HG02588 (cell line): ENCODE data around the gene AATK.
"Not testable (repeated sequence)": the region's sequence is repeated elsewhere in the genome, so short reads cannot be mapped to it uniquely, and the experiment has no call there.

Source experiments
- ATAC-seq: cut with Tn5 transposase; IDR thresholded peaks from one replicate; pipeline ENCODE4 v1.9.1; 2021; ENCODE audit warnings: mild to moderate bottlenecking, moderate library complexity; ENCODE audit not compliant: unreplicated experiment

Gene AATK

DNA sequence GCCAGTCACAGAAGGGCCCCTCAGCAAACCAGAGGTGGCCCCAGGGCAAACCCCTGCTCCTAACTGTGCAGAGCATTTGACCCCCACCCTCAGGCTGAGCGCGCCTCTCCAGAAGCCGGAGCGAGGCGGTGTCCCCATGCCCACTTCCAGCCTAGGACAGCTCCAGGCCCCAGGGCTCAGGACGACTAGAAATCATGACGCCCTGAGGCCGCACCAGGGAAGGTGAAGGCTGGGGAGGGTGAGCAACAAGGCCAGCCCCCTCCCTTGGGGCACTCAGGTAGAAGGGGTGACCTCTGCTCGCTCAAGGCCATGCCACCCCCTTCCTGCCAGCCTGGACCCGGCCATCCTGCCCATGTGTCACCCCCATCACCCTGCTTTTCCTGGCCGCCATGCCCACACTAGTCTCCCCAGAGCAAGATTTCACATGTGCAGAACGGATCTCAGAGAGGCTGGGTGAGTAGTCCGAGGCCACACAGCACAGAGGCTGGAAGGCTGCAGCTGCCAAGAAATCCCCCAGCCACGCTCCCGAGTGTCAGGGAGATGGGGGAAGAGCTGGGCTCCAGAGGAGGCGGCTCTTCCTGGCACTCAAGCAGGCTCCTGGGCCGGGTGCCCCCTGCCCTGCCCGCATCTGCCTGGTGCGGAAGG lies 2.8 kb downstream of the AATK start:
- ATAC-seq: no peak

DNA sequence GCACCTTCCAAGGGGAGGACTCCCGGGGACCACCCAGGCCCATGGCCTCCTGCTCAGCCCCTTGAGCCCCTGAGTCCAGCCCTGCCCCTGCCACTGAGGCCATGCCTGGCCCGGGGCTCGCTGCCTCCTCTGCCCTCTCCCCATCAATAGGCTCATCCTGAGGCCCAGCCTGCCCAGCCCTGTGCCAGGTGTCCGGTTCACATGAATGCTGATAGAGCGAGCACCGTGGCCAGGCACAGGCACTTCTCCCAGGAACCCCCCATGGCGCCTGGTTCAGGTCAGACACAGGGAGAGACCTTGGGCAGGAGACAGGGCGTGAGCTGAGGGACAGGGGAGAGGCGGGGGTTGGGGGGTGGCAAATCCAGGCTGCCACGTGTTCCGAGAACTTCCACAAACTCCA lies 3.5 kb downstream of the AATK start:
- no peak for ATAC-seq

DNA sequence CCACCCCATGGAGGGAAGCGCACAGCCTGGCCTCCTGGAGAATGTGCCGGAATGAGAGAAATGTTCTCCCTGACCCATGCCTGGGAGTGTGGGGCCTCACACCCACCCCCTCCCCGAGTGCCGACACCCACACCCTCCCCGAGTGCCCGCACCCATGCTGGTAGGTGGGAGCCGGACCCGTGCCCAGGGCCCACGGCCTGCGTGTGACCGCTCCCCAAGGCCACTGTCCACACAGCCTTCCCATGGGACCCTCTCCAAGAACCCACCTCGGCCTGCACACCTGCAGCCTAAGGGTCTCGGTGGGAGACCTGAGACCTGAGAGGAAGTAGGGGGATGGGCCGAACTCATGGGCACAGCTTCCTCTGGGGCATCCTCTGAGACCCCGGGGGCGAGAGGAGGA lies 4.0 kb downstream of the AATK start:
- no peak for ATAC-seq

DNA sequence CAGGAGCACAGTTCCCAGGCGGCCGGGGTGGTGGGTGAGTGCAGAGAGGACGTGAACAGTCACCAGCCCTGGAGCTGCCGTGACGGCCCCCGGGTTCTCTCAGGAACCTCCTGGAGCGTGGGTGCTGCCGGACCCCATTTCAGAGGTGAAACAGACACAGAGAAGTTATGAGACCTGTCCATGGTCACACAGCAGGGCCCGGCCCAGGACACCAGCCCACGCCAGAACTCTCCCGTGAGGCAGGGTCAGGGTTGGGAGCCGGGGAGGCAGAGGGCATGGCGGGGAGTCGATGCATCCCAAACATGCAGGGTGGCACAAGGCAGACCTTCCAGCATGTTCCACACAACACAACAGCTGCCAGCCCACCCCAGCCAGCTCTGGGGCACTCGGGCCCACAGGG lies 4.5 kb downstream of the AATK start:
- ATAC-seq: no peak

DNA sequence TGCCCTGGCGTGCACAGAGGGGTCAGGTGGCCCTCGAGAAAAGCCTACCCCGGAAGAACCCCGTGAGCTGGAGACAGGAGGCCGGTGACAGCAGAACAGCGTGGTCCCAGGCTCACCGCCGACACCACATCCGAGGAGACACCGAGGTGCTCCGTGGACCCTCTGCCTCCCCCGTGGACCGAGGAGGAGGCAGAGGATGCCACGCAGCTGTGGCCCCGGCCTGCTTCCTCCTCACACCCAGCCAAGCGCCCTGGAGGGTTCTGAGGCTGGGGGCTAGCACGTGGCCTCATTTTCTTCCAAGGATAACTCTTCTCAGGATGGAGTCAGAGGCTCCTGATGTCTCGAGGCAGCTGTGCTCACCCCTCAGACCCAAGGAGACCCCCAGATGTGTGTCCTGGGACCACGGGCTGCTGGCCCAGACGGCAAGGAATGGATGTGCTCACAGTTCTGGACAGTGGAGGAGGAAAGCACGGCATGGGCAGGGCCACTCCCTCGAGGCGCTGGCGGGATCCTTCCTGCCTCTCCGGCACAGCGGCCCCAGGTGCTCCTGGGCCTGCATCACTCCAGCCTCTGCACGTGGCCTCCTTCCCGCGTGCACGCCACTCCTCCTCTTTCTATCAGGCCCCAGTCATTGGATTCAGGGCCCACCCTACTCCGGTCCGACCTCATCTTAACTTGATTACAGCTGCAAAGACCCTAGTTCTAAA lies 5.1 kb downstream of the AATK start:
- ATAC-seq: no peak

DNA sequence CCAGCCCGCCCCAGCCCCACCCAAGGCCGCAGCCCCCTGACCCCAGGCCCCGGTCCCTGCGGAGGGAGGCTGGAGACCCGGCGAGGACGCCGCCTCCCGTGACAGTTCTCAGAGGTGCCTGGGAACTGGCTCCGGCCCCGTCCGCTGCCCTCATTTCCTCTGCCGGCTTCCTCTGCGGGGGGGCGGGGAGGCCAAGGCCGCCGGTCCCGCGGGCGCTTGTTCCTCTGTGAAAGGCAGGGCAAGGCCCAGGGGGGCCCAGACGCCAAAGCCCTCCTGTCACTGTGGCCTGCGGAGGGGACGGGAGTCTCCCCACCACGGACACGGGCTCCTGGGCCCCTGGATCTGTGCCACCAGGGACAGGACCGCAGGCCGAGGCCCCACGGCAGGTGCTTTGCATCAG lies 5.7 kb downstream of the AATK start:
- ATAC-seq: no peak

DNA sequence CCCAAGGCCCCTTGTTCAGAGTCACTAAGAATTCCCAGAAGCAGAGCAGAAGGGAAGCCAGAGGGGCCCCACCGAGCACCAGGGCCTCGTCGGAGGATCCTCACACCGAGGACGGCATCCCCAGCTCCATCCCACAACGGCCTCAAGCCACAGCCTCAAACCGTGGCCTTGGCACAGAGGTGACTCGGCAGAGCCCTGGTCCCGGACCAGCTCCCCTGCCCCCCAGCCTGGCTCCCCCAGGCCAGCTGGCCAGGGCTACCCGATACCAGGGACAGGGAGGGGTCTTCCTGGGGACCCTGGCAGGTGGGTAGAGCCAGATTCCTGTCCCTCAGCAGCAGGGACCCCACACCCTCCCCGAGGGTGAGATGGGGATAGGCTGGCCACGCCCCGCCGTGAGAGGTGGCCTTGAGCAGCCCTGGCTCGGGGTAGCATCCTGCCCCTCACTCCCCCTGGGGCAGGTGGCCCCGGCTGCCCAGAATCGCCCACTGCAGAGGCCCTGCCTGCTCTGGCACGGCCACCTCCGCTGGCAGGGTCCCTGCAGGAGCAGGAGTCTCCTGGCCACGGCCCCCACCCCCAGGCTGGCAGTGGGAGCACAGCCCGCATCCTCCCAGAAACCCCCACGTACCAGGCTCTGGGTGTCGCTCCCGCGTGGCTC lies 6.3 kb downstream of the AATK start:
- ATAC-seq: no peak

DNA sequence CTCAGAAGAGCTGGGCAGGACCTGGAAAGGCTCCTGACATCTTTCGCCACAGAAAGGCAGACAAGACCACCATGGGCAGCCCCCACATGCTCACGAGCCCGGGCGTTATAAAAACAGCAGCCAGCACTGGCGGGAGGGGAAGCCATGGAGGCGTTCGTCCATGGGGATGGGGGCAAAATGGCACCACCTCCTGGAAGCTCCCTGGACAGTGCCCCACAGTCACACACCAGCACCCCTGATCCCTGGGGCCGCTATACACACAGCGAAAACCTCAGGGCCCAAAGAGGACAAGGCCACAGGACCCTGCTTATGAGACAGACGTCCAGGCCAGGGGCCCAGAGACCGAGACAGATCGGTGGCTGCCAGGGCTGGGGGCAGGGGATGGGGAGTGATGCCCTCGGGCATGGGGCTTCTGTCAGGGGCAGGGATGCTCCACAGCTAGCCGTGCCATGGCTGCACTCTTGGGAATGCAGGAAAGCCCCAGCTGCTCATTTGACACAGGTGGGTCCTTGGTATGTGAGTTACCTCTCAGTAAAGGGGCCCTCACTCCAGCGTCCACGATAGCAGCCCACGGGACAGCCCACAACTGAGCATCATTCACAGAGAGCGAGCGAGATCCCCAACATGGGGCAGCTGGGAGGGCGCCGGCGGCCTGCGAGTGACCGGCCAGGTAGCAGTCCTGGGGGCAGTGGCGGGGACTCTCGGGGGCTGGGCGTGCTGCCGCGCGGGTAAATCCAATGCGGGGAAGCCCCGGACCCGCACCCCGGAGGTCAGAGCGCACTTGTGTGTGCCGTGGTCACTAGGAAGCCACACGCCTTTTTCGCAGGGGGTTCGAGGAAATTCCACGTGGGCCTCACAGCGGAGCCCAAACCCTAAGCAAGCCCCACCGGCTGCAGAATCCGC lies 7.1 kb downstream of the AATK start:
- no peak for ATAC-seq

DNA sequence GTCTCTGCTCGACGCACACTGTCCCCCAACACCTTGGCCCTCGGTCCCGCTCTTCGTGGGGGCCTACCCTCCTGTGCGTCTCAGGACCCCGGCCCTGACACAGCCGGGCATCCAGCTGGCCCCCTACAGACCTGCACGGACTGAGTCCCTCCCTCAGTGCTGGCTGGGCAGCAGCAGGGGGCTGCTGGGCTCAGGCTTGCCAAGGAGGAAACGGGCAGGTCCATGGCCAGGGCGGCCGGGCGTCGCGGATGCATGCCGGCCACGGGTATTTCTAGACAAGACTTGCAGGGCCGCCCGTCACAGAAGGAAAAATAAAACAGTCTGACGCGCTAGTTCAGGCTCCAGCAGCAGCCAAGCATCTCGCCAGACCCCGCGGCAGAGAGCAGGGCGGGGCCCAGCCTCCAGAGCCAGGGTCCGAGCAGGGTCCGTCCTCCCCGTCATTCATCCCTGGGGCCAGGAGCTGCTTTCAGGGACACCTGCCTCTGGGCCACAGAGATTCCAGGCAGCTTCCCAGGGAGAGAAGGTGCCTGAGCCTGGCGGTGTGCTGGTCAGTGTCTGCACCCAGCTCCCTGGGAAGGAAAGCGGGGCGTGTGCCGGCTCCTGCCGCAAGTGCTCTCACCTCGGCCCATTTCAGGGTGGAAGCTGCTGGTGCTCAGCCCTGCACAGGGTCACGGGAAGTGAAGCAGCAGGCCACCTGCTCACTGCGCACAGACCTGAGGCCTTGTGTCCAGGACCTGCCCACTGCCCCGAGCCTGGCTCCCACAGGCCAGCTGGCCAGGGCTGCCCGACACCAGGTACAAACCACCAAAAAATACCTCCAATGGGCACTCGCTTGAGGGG lies 8.0 kb downstream of the AATK start:
- ATAC-seq: no peak

DNA sequence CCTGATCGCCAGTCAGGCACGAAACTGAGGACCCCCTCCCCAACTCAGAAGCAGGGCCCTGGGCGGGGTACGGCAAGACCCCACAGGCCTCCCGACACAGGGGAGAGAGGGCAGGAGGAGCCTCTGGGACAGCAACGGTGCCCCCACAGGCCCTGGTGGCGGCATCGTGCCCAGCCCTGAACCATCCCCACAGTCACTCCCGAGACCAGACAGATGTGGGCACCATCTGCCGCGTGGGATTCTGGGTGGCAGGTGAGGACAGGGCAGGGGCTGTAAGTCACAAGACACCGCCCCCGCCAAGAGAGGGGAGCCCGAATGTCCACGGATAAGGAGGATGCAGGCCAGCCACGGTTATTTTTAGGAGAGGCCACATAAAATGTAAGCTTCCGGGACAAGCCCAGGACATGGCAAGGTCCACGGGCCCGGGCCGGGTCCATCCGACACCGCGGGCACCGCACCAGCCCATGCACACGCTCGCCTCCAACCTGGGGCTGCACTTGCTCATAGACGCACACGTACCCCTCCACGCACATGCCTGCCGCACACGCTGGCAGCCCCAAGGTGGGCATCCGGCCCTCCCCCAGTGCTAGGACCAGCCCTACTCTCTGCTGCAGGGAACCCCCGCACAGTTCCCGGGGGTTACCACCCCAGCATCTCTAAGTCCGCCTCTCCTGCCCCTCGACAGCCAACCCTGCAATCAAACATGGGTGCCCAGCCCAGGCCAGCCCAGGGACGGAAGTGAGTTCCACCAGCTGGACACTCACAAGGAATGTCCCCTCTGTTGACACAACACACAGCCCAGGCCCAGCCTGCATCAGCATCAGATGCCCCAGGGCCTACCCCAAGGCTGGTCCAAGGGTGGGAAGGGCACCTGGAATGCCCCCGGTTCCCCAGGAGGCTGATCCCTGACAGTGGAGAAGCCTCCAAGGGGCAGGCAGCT lies 8.9 kb downstream of the AATK start:
- no peak for ATAC-seq

DNA sequence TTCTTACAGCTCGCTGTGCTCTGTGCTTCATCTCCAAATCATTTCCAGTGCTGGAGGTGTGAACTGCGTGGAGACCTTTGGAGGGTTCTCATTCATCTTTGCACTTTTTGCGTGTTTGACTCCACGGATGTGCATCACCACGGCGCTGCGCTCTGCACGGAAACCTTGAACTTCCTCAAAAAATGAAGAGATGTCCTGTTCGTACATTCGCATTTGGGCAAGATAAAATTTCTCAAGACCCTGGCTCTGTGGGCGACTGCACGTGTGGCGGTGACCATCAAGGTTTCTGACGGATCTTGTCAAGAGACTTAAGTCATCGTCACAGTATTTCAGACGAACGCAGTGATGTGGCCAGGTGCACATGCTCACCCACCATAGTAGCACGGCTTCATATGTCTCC lies 11.1 kb downstream of the AATK start:
- no peak for ATAC-seq

DNA sequence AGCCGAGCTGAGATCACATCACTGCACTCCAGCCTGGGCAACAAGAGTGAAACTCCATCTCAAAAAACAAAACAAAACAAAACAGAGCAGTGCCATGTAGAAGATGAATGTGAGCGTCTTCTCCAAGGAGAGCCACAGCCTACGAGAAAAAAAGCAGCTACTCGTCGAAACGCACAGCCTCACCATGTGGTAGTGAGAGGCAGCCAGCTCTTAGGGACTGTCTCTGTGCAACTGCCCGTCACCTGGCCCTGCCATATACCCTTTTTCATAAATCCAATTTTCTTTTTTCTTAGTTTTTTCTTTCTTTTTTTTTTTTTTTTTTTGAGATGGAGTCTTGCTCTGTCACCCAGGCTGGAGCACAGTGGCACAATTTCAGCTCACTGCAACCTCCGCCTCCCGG lies 12.0 kb downstream of the AATK start:
- not testable (repeated sequence) for ATAC-seq

DNA sequence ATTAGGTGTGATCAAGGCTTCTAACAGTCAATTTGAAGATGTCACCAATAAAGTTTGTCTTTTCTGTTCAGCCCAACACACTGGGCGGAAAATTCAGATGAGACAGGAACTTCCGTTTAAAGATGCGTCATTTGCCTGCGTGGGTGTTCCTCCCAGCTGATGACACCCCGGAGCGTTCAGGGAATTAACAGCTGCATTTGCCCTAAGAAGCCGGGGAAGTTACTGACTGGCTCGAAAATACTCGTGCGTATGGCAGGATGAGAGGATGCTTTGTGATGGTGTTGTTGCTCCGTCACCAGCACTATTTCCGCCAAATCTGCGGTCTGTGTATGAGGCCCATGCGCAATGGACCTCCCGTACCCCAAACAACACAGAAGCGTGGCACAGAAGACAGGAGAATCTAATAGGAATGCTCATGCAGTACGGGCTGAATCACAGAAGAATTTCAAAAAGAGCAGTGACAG lies 12.6 kb downstream of the AATK start:
- ATAC-seq: no peak

DNA sequence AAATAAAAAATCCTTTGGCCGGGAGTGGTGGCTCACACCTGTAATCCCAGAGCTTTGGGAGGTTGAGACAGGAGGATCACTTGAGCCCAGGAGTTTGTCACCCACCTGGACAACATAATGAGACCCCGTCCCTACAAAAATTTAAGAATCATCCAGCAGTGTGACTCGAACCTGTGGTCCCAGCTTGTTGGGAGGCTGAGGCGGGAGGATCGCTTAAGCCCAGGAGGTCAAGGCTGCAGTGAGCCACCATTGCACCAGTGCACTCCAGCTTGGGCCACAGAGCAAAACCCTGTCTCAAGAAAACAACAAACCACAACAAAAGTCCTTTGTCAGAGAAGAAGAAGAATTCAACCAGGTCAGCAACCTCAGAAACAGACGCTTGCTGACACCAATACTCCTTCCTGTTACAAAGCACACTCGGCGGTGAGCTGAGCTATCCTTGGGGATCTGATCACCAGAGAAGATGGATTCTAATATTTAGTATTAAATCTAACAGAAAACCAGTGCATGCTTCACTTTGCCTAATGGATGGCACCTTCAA lies 13.7 kb downstream of the AATK start:
- no peak for ATAC-seq

DNA sequence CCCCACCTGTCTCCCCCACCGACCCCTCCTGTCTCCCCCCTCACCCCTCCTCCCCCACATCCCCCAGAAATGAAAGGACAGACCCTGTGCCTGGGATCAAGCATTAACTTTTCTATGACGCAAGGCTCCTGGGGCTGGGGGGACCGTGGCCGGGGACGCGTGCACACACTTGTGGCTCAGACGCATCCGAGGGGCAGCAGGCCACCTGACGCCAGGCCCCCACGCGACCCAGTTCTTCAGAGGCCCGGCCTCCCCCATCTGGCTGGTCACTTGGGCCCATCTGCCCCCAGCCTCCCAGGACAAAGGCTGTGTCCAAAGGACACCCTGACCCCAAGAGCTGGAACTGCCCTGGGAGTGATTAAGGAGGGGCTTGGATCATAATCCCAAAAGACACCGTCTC lies 14.7 kb downstream of the AATK start:
- no peak for ATAC-seq

DNA sequence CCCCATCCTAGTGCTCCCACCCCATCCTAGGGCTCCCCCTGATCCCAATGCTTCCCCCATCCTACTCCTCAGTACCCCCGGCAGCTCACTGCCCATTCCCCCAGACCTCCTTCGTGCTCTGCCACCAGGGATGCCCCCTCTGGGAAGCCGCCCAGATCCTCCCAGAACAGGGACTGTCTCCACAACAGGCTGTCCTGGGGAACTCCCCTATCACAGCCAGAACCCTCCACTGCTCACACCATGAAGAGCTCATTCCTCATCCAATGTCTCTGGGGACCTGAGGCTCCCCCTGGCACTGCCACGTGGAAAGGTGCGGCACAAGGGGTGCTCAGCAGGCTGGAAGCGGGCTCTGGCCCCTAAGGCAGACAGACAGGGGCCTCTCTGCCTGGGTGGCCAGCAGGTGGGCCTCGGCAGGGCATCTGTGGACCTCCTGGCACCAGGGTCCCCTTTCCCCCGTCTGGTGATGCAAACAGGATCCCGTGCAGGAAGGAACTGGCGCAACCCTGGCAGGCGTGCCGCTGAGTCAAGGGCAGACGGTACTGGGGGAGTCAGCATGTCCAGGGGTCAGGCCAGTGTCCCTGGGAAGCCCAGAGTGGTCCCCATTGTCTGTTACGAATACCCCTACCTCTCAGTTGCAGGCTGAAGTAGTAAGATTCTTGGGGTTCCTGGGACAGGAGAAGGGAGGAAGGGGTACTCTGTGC lies 15.5 kb downstream of the AATK start:
- ATAC-seq: no peak

DNA sequence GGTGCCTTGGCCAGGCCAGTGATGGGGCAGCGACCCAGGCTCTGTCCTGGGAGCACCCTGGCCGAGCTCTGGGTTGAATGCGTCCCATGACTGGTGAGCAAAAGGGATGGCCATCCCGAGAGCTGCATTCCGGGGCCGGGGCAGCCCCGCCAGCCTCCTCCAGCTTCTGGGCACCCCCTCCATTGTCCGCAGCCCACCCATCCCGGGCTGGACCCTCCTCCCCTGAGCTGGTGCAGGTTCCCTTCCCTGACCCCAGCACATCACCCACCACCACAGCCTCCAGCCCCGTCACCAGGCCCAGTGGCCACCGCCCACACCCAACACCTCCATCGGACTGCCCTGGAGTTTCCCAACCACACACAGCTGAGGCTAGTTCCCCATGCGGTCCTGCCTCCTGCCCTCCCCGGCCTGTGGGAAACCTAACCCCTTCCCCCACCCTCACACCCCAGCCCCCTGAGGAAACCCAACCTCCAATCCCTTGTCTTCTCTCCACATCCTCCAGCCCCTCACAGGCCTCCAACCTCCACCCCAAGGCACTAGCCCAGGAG lies 17.0 kb downstream of the AATK start:
- no peak for ATAC-seq

DNA sequence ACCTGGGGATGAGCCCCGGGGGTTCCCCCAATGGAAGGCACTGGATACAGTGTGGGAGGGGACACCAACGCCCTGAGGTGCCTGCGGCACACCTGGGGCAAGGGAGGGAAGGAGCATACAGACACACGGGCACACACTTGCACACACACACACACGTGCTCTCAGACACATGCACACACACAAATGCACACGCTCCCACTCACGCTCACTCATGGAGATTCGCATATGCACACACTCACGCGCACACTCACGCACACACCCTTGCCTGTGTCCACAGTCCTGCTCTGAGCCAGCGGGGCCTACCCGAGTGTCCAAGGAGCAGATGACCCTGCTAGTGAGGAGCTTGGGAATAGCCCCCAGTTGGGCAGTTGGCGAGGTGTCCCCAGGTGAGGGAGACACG lies 17.4 kb downstream of the AATK start:
- ATAC-seq: no peak
